ENCODE measurements around the gene CRELD2.

The CRELD2 gene

GRCh38 chr22:49911881-49912625 is 6.4 kb upstream of the CRELD2 start:
- DNase-seq (ENCODE audit: low read depth in 2 of 2): no peak

DNA sequence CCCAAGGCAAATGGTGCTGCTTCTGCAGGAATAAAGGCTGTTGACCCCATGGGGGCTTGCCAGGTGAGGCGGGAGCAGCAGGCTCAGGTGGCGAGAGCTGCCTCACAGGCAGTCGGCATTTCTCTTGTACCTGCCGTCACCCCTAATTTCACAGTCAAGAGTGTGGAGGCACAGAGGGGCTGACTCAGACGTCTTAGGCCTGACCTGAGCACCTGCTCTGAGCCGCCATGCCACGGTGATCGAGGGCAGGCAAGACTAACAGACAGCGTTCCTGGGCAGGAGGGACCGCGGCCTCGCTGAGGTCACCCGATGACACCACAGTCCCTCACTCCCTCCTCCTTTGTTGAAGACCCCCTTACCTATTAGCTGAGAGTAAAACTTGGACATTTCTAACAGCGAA is 5.4 kb upstream of the CRELD2 start:
- no peak for DNase-seq (ENCODE audit: low read depth in 2 of 2)

- DNase-seq (ENCODE audit: low read depth in 2 of 2): no peak
Observed at GRCh38 chr22:49913446-49913845, 5.0 kb upstream of the CRELD2 start.

GRCh38 chr22:49914256-49914655 is 4.2 kb upstream of the CRELD2 start:
- no peak for DNase-seq (ENCODE audit: low read depth in 2 of 2)

- no peak for DNase-seq (ENCODE audit: low read depth in 2 of 2)
Observed at GRCh38 chr22:49915610-49916009, 2.8 kb upstream of the CRELD2 start.

- no peak for DNase-seq (ENCODE audit: low read depth in 2 of 2)
Observed at GRCh38 chr22:49916831-49917230, 1.6 kb upstream of the CRELD2 start.

DNA sequence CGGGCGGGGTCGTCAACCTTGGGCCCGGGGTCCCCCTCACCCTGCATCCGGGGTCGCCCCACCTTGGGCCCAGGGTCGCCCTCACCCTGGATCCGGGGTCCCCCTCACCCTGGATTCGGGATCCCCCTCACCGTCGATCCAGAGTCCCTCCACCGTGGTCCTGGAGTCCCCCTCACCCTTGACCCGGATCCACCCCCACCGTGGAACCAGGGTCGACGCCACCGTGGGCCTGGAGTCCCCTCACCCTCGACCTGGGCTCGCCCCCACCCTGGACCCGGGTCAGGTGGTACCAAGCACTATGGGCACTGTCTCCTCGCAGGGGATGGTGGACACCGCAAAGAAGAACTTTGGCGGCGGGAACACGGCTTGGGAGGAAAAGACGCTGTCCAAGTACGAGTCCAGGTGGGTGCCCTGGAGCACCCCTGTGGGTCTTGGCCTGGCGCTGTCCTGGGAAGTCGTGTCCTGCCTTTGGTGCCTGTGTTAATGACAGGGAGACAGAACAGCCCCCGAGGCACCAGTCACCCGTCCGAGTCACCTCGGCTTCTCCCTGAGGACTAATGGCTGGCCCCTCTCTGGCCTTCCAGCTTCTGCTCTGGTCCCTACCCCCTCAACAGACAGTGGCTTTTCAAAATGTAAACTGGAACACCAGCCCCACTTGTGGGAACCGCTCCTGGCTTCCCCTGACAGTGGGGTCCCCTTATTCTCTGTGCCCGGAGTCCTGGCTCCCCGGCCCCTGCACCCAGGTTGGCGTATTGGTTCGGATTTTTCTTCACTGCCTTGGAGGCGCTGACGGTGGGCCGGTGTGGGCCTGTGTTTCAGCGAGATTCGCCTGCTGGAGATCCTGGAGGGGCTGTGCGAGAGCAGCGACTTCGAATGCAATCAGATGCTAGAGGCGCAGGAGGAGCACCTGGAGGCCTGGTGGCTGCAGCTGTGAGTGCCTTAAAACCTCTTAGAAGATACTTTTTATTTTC is 762 bp downstream of the CRELD2 start:
- DNase-seq (ENCODE audit: low read depth in 2 of 2): no peak

DNA sequence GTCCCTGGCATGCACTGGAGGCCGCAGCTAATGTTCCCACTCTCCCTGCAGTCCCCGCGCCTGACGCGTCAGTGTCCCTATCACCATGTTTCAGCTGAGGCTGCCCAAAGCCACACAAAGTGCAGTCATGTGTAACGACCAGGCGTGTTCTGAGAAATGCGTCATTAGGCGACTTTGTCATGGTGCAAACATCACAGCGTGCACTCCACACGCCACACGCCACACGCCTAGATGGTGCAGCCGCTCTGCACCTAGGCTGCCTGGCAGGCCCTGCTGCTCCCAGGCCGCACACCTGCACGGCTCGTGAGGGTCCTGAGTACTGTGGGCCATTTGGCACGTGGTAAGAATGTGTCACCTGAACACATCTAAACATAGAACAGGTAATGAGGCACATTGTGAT is 2.4 kb downstream of the CRELD2 start:
- DNase-seq (ENCODE audit: low read depth in 2 of 2): no peak

GRCh38 chr22:49921508-49922278 is 3.3 kb downstream of the CRELD2 start:
- DNase-seq (ENCODE audit: low read depth in 2 of 2): no peak

DNA sequence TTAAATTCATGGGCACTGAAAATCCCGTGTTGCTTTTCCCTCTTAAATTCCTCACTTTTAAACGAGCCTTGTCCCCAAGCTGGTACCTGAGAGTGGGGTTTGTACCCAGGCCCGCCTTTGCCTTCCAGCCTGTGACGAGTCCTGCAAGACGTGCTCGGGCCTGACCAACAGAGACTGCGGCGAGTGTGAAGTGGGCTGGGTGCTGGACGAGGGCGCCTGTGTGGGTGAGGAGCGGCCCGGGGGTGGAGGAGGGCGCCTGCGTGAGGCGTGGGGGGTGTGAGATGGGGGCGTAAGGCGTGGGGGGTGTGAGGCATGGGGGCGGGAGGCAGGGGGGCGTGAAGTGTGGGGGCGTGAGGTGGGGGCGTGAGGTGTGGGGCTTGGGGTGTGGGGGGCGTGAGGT is 4.0 kb downstream of the CRELD2 start:
- DNase-seq (ENCODE audit: low read depth in 2 of 2): no peak

- DNase-seq (ENCODE audit: low read depth in 2 of 2): no peak
Observed at GRCh38 chr22:49922926-49923325, 4.5 kb downstream of the CRELD2 start.

GRCh38 chr22:49923445-49923844 is 5.0 kb downstream of the CRELD2 start:
- DNase-seq (ENCODE audit: low read depth in 2 of 2): no peak

- DNase-seq (ENCODE audit: low read depth in 2 of 2): no peak
Observed at GRCh38 chr22:49924113-49924833, 5.8 kb downstream of the CRELD2 start.

- DNase-seq (ENCODE audit: low read depth in 2 of 2): peak in 1 of 2 donors; percentile 52
Observed at GRCh38 chr22:49925525-49926128, 7.2 kb downstream of the CRELD2 start.

- DNase-seq (ENCODE audit: low read depth in 2 of 2): no peak
Observed at GRCh38 chr22:49926916-49927315, 8.5 kb downstream of the CRELD2 start.

DNA sequence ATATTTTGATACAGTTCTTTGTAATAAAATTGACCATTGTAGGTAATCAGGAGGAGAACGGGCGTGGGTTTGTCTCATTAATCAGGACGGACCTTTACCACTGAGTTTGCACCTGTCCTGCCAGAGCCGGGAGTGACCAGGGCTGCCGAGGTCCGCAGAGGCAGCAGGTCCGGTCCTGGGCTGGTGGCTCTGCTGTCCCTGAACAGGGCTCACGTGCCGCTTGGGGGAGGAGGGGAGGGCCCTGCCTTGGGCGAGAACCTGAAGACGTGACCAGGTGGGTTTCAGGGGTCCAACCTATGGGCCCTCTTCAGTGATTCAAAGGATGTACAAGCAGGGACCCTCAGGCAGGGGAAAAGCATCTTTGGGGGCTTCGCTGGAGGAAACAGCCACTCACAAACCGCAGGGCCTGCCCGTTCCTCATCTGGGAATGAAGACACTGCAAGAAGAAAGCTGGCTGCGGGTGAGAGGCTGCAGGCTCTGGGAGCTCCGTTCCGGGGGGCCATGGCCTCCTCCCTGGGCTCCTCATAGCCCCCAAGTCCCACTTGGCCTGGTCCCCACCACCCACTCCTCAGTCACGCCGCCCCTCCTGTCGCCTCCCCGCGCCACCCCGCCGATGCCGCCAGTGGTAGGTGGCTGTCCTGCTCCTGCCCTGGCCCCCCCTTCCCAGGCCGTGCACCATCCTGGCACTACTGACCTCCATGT is 9.2 kb downstream of the CRELD2 start:
- no peak for DNase-seq (ENCODE audit: low read depth in 2 of 2)

DNA sequence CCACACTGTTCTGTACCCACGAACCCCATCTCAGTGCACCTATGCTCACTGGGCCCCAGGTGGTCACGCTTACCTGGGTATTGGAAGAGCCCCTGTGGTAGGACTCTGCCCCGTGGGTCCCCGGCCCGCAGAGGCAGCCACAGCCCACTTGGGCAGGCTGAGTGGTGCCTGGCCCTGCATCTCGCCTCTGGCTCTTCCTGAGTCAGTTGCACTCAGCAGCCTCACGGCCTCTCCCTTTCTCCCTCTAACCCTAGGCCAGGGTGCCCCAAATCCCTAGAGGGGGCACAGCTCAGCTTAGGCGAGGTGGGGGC is 9.7 kb downstream of the CRELD2 start:
- DNase-seq (ENCODE audit: low read depth in 2 of 2): no peak

DNA sequence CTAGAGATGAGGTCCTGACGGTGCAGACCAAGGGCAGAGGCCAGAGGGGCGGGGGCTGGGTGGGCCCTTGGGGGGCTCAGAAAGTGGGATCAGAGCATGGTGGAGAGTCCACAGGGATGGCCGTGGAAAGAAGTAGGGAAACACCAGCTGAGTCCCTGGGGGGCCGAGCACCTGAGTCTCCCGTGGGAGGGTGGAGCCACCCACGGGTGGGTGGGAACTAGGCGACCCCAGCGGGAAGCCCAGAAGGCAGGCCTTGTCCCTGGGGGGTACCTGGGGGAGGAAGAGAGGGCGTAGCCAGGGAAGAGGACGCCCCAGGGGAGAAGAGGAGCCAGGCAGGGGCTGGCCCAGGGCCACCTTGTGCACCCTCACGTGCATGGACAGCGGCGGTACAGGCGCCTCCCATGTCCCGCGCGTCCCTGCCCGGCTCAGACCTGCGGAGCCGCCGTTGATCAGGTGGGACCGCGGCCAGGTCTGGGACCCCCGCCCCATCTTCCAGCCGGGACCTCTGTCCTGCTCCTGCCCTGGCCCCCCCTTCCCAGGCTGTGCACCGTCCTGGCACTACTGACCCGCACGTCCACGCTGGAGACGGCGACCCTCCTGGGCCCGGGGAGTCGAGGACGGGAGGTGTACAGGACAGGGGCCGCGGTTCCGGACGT is 10.2 kb downstream of the CRELD2 start:
- no peak for DNase-seq (ENCODE audit: low read depth in 2 of 2)

- peak; percentile 65 to 66 for DNase-seq (ENCODE audit: low read depth in 2 of 2)
Observed at GRCh38 chr22:49929211-49929979, 11.0 kb downstream of the CRELD2 start.

Data from stimulated activated CD8-positive, alpha-beta memory T cell treated with anti-CD3 and anti-CD28 coated beads, Interleukin-15, amount 100 ng/mL, for 48 hours (primary cell).